ENCODE results near the gene MGLL.

MGLL gene

DNA sequence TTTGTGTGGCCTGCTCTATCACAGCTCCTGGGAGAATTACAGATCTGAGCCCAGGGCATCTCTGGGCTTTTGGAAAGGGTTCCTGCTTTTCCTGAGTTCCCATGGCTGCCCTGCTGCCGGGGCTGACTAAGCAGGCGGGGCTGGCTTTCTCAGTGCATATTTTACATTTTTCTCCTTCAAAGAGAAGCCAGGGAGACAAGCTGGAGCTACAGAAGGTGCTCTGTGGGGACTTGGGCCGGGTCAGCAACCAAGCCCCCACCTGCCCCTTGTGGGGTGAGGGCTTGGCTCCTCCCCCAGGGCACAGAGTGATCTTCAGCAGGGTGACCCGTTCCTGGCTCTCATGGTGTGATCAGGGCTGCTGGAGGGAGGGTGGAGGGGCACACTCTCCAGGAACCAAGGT lies 132.2 kb downstream of the MGLL start:
- H3K9me3 Mint-ChIP-seq = no peaks in the 10 kb centered on the region
- peaks cover 7% of the 10 kb centered on the region for H3K27me3 Mint-ChIP-seq (ENCODE audit: low read depth)
- peak overlapping the region; percentile 60 to 75 (median 74) for H3K27ac Mint-ChIP-seq
- no peaks in the 10 kb centered on the region for H3K36me3 Mint-ChIP-seq (ENCODE audit: low read depth)
- TF ChIP-seq, protein P1, sequence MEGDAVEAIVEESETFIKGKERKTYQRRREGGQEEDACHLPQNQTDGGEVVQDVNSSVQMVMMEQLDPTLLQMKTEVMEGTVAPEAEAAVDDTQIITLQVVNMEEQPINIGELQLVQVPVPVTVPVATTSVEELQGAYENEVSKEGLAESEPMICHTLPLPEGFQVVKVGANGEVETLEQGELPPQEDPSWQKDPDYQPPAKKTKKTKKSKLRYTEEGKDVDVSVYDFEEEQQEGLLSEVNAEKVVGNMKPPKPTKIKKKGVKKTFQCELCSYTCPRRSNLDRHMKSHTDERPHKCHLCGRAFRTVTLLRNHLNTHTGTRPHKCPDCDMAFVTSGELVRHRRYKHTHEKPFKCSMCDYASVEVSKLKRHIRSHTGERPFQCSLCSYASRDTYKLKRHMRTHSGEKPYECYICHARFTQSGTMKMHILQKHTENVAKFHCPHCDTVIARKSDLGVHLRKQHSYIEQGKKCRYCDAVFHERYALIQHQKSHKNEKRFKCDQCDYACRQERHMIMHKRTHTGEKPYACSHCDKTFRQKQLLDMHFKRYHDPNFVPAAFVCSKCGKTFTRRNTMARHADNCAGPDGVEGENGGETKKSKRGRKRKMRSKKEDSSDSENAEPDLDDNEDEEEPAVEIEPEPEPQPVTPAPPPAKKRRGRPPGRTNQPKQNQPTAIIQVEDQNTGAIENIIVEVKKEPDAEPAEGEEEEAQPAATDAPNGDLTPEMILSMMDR (IDR thresholded peaks at IDR 0.05; ENCODE audit: unreplicated experiment in 3 of 3) = no peak
- no peaks in the 10 kb centered on the region for H3K4me1 Mint-ChIP-seq
- no peak overlapping the region for H3K4me3 Mint-ChIP-seq

DNA sequence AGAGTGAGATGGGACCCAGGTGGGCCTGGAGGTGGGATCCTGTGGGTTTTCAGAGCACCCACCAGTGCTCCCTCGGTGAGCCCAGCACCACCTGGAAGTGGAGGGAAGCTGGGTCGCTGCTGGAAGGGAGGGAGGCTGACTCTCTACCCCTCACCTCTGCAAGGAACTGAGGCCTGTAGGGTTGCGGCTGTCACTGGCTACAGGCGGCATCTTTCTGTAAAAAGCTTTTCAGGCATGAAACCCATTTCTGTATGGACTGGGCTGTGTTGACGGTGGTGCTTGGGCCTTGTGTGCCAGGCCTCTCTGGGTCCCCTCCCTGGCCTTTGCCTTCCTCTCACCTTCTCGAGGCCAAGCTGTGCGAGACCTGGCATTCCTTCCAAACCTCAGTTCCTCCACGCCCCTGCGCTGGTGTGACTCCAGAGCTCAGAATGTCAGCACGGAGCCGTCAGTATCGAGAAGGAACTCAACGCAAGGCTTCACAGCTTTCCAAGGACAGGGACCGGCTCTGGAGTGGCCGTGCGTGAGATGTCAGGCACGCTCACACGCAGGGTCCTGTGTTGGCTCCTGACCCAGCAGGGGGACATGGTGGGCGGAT lies 133.0 kb downstream of the MGLL start:
- Mint-ChIP-seq H3K4me3 (no peak overlapping the region), H3K27me3 (ENCODE audit: low read depth) (peaks cover 7% of the 10 kb centered on the region), H3K9me3 (no peaks in the 10 kb centered on the region), H3K27ac (peak overlapping the region in 2 of 3 experiments; percentile 74 to 75), H3K36me3 (ENCODE audit: low read depth) (no peaks in the 10 kb centered on the region), H3K4me1 (no peaks in the 10 kb centered on the region)
- TF ChIP-seq, protein P1 (IDR thresholded peaks at IDR 0.05; ENCODE audit: unreplicated experiment in 3 of 3) = no peak

DNA sequence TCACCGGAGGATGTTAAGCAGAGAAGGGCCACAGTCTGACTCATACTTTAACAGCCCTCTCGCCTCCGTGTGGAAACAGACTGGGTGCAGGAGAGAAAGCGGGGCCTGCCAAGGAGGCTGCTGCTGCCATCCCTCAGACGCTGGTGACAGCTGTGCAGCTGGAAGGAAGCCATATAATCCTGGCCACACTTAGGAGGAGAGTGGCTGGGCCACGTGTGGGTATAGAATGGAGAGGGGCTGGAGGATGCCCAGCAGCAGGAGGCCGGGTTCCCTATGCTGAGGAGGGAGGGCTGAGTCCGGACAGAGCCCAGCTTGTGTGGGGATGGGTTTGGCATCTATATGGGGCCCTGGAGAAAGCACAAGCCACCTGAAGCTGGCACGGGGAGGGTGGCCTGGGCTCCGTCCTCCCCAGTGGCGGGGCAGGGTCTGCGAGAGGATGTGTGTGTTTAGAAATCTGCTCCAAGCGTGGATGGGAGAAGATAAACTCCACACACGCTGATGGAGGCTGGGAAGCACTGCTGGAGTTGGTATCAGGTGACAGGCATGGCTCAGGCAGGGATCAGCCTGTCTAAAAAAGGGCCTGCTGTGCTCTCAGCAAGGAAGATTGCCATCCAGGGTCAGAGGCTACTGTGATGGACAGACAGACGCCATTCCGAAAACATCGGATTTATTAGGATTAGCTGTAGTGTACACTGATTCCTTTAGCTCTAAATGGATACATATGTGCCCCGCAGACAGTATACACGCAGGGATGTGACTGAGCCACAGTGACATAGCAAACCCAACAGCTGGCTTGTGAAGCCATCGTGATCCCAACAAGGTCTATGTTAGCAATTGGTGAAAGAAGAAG lies 133.7 kb downstream of the MGLL start:
- Mint-ChIP-seq H3K27me3 (ENCODE audit: low read depth) (peaks cover 7% of the 10 kb centered on the region), H3K4me3 (no peak overlapping the region), H3K27ac (no peak overlapping the region), H3K4me1 (peaks cover 3% of the 10 kb centered on the region), H3K9me3 (no peaks in the 10 kb centered on the region), H3K36me3 (ENCODE audit: low read depth) (no peaks in the 10 kb centered on the region)
- TF ChIP-seq, protein P1 (IDR thresholded peaks at IDR 0.05; ENCODE audit: unreplicated experiment in 3 of 3) = no peak

DNA sequence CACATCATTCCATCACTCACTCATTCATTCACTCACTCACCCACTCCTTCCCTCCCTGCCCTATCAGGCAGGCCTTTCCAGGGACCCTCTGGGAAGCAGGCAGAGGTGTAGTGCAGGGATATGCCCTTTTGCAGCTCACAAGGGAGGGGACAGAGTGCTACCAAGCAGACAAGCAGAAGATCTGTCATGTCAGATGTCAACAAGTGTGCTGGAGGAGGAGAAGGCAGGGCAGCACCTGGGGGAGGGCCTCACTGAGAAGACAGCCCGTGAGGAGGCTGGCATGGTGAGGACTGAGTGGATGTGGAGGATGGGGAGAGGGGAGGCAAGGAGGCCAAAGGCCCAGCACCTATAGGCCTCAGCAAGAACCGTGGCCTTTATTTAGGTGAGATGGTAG lies 134.3 kb downstream of the MGLL start:
- Mint-ChIP-seq H3K27me3 (ENCODE audit: low read depth) (peaks cover 7% of the 10 kb centered on the region), H3K4me1 (peaks cover 5% of the 10 kb centered on the region), H3K36me3 (ENCODE audit: low read depth) (no peaks in the 10 kb centered on the region)

DNA sequence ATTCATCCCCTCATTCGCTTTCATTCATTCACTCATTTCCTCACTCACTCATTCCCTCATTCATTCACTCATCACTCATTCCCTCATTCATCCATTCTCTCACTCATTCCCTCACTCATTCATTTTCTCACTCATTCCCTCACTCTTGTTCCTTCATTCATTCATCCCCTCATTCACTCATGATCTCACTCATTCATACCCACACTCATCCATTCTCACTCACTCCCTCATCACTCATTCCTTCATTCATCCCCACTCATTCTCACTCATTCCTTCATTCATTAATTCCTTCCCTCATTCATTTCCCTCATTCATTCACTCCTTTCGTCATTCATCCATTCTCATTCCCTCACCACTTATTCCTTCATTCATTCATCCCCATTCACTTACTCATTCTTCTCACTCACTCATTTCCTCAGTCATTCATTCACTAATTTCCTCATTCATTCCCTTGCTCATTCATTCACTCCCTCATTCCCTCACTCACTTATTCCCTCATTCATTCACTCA lies 135.0 kb downstream of the MGLL start:
- H3K4me3 Mint-ChIP-seq = no peak overlapping the region
- H3K27me3 Mint-ChIP-seq (ENCODE audit: low read depth) = peaks cover 4% of the 10 kb centered on the region
- no peaks in the 10 kb centered on the region for H3K9me3 Mint-ChIP-seq
- H3K27ac Mint-ChIP-seq = no peak overlapping the region
- TF ChIP-seq, protein P1 (IDR thresholded peaks at IDR 0.05; ENCODE audit: unreplicated experiment in 3 of 3) = no peak
- H3K36me3 Mint-ChIP-seq (ENCODE audit: low read depth) = no peaks in the 10 kb centered on the region
- H3K4me1 Mint-ChIP-seq = peaks cover 5% of the 10 kb centered on the region

More for the DNA sequence above, 134.3 kb downstream of the MGLL start:
- TF ChIP-seq, protein P1 (IDR thresholded peaks at IDR 0.05; ENCODE audit: unreplicated experiment in 3 of 3) = no peak
- H3K9me3 Mint-ChIP-seq = no peaks in the 10 kb centered on the region
- no peak overlapping the region for H3K27ac Mint-ChIP-seq
- no peak overlapping the region for H3K4me3 Mint-ChIP-seq
